ENCODE data around the gene ROR1. TPM values are rescaled to one million over a fixed set of nuclear protein-coding genes. Genes with fewer than 3 reads are reported as not detected.

ROR1 gene
- total RNA-seq, 6 donors from 2014 or later: 19.7 to 39.8 (median 28.5) TPM

DNA sequence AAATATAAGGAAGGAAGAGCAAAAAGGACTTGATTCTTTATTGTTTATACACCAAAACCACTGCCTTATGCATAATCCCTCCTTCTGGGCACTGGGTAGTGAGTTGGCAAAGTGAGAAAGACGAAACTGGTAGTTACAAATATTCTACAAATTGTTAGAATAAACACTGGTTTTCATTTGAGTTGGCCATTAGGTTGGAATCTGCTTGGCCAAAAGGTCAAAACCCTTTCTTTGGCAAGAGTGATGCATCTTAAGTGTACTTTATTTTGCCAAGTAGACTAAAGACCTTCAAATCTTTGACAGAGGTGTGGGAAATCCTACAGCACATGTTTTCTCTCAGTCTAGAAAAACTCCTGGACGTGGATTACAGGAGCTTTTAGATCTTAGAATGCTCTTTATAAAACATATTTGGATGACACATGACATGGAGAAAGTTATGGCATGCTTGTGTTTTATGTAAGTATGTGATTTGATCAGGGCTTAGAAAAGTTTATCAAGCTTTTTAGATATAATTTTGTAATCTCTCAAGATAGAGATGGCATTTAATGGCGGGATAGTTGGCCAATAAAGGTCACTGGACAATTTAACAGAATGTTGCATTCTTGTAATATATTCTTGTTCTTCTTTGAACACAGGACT, 120.9 kb downstream of the ROR1 start:
- Histone ChIP-seq H3K36me3 (no peaks in the 10 kb centered on the region), H3K27ac (no peak overlapping the region), H3K4me3 (no peak overlapping the region), H3K4me1 (no peaks in the 10 kb centered on the region), H3K9me3 (peaks cover 0 to 3% (median 0%) of the 10 kb centered on the region in 4 donors), H3K27me3 (no peaks in the 10 kb centered on the region)
- TF ChIP-seq, protein P1, sequence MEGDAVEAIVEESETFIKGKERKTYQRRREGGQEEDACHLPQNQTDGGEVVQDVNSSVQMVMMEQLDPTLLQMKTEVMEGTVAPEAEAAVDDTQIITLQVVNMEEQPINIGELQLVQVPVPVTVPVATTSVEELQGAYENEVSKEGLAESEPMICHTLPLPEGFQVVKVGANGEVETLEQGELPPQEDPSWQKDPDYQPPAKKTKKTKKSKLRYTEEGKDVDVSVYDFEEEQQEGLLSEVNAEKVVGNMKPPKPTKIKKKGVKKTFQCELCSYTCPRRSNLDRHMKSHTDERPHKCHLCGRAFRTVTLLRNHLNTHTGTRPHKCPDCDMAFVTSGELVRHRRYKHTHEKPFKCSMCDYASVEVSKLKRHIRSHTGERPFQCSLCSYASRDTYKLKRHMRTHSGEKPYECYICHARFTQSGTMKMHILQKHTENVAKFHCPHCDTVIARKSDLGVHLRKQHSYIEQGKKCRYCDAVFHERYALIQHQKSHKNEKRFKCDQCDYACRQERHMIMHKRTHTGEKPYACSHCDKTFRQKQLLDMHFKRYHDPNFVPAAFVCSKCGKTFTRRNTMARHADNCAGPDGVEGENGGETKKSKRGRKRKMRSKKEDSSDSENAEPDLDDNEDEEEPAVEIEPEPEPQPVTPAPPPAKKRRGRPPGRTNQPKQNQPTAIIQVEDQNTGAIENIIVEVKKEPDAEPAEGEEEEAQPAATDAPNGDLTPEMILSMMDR (IDR thresholded peaks at IDR 0.05): no peak
- no peak for TF ChIP-seq EP300 (IDR thresholded peaks at IDR 0.05)
- no peak for TF ChIP-seq POLR2A (IDR thresholded peaks at IDR 0.05)
- TF ChIP-seq POLR2AphosphoS5 (IDR thresholded peaks at IDR 0.05): no peak
- WGBS, 2 donors: 56 to 66% methylated on average over 3 of the region's 3 CpGs
- ATAC-seq (ENCODE audit: low FRiP score in 2 of 2): no peak
- DNase-seq: no peak

- no peaks in the 10 kb centered on the region for H3K36me3 ChIP-seq
- ATAC-seq (ENCODE audit: low FRiP score in 2 of 2) (no peak), DNase-seq (no peak)
- H3K27ac ChIP-seq: no peak overlapping the region
- H3K9me3 ChIP-seq: peaks cover 0 to 3% (median 0%) of the 10 kb centered on the region in 4 donors
- 77 to 92% methylated on average over 2 of the region's 2 CpGs for WGBS, 2 donors
- peaks cover 0 to 4% (median 0%) of the 10 kb centered on the region in 4 donors for H3K4me1 ChIP-seq
- TF ChIP-seq POLR2A (IDR thresholded peaks at IDR 0.05) (no peak), EP300 (IDR thresholded peaks at IDR 0.05) (no peak), POLR2AphosphoS5 (IDR thresholded peaks at IDR 0.05) (no peak)
- TF ChIP-seq, protein P1 (IDR thresholded peaks at IDR 0.05): no peak
- H3K4me3 ChIP-seq: no peak overlapping the region
- no peaks in the 10 kb centered on the region for H3K27me3 ChIP-seq
These were observed 122.9 kb downstream of the ROR1 start for GRCh38 chr1:63896755-63897154.

DNA sequence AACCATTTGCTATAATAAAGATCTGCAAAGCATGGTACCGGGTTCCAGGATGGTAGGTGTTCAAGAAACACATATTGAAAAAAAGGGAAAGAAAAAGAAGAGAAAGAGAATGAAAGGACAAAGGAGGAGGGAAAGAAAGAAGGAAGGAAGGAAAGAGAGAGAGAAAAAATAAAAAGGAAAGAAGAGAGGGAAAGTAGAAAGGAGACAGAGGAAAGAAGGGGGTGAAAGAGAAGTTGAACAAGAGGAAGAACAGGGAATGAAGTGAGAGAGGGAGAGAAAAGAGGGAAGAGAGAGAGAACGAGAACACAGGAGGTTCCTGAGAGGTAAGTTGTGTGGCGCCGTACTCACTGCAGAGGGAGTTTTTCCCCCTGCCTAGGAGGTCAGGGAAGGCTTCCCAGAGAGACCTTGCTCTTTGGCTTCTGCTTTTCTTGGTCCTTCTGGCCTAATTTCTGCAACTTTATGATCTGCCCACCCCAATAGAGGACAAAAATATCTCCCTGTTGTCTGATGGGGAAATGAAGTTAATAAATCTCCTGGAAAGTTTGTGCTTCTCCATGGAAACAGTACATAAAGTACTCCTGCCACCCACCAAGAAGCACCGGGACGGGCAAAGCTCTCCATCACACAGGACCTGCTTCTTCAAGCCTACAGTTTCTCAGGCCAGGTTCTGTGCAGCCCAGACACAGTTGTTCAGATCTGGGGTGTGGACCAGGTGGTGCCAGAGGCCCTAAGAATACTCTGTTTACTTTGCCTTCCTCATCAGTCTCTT, 124.8 kb downstream of the ROR1 start:
- 74 to 79% methylated on average over 6 of the region's 6 CpGs for WGBS, 2 donors
- no peak for DNase-seq
- Histone ChIP-seq H3K4me3 (no peak overlapping the region), H3K27ac (no peak overlapping the region), H3K36me3 (no peaks in the 10 kb centered on the region), H3K4me1 (peaks cover 0 to 4% (median 0%) of the 10 kb centered on the region in 4 donors), H3K27me3 (no peaks in the 10 kb centered on the region), H3K9me3 (peaks cover 0 to 3% (median 0%) of the 10 kb centered on the region in 4 donors)
- TF ChIP-seq, protein P1 (IDR thresholded peaks at IDR 0.05): no peak
- TF ChIP-seq POLR2AphosphoS5 (IDR thresholded peaks at IDR 0.05) (no peak), EP300 (IDR thresholded peaks at IDR 0.05) (no peak), POLR2A (IDR thresholded peaks at IDR 0.05) (no peak)
- no peak for ATAC-seq (ENCODE audit: low FRiP score in 2 of 2)

DNA sequence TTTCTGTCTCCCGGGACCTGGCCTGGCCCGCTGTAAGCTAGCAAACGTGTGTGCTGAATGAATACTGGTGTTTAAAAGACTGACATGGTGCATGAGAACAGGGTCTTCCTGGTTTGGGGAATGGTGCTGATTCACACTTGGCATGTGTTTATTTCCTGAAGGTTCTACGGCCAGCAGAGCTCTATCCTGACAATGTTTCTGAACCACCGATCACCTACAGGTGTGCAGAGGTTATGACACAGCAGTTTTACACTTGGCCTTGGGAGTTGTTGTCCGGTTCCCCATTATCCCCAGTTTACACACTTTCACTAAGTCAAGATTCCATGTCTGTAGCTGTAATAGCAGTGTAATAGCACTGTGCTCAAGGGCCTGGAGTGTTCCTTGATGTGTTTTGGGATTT, 127.3 kb downstream of the ROR1 start:
- TF ChIP-seq POLR2AphosphoS5 (IDR thresholded peaks at IDR 0.05): no peak
- TF ChIP-seq, protein P1 (IDR thresholded peaks at IDR 0.05): no peak
- no peak for TF ChIP-seq POLR2A (IDR thresholded peaks at IDR 0.05)
- TF ChIP-seq EP300 (IDR thresholded peaks at IDR 0.05): no peak
- Histone ChIP-seq H3K4me1 (peaks cover 0 to 4% (median 0%) of the 10 kb centered on the region in 4 donors), H3K4me3 (no peak overlapping the region), H3K27me3 (no peaks in the 10 kb centered on the region), H3K36me3 (no peaks in the 10 kb centered on the region), H3K27ac (no peak overlapping the region), H3K9me3 (peaks cover 0 to 3% (median 0%) of the 10 kb centered on the region in 4 donors)
- 84 to 86% methylated on average over 6 of the region's 6 CpGs for WGBS, 2 donors
- ATAC-seq (ENCODE audit: low FRiP score in 2 of 2): no peak
- DNase-seq: no peak
